GM12878 (cell line): ENCODE results near the gene NACAD. TPM values are rescaled to one million over a fixed set of nuclear protein-coding genes. Genes with fewer than 3 reads are reported as not detected.

Experiments used
- ATAC-seq: fragments of 200-7000 bp; cut with Tn5 transposase; 3 replicates; pipeline ENCODE4 v1.9.1; 2020; ENCODE audit warnings: mild to moderate bottlenecking, moderate library complexity
- BruUV-seq: library from RNA; stranded (reverse); fragments of 400-500 nt; replicated peaks from 2 replicates; lab custom pipeline; 2021; lab: Mats Ljungman, UMichigan
- CTCF ChIA-PET: fragments of 300-600 bp; sonication (Branson Sonifier 250); formaldehyde crosslinking; extraction: SDS; loops from one replicate; lab custom pipeline; 2021; ENCODE audit warnings: inconsistent platforms; lab: Yijun Ruan, JAX
- POLR2A ChIA-PET: fragments of 350-600 bp; formaldehyde crosslinking; extraction: SDS; loops from one replicate; lab custom pipeline; 2021; ENCODE audit warnings: inconsistent platforms; lab: Charles Lee
- RAD21 ChIA-PET: fragments of 300-600 bp; sonication (Branson Sonifier 250); formaldehyde crosslinking; loops from one replicate; lab custom pipeline; 2023; ENCODE audit warnings: antibody characterized with exemption; ENCODE audit not compliant: unreplicated experiment; lab: Charles Lee
- SMC1A ChIA-PET: fragments of 300-600 bp; sonication (Branson Sonifier 250); formaldehyde crosslinking; loops from one replicate; lab custom pipeline; 2023; ENCODE audit not compliant: unreplicated experiment, uncharacterized antibody; lab: Charles Lee
- DNase-seq: peaks from one replicate; pipeline ENCODE4 v3.0.0-alpha.2; 2011; ENCODE audit warnings: low read depth, low spot score
- FAIRE-seq: peaks from 3 replicates; lab custom pipeline; 2011; peaks lifted over from hg19 to GRCh38; lab: Jason Lieb, UNC
- H2AFZ ChIP-seq: 2 replicates; pipeline ENCODE4 v1.6.0; 2011; ENCODE audit warnings: low read depth, low read length, control low read depth; ENCODE audit not compliant: control insufficient read depth
- H3K27ac ChIP-seq: 2 replicates; pipeline ENCODE4 v1.5.1; 2011; ENCODE audit warnings: control low read depth; ENCODE audit not compliant: control insufficient read depth, insufficient read depth
- H3K27me3 ChIP-seq, 2 experiments: replicated peaks in 1 of 2; 2 replicates each; pipeline versions ENCODE4 v1.6.0 to v1.6.1; 2011; ENCODE audit warnings: low read length in 1 of 2; ENCODE audit not compliant: control insufficient read depth in 2 of 2, insufficient read depth in 2 of 2
- H3K36me3 ChIP-seq, 2 experiments: 2 replicates each; pipeline ENCODE4 v1.5.1; 2011; ENCODE audit warnings: low read length in 1 of 2; ENCODE audit not compliant: control insufficient read depth in 2 of 2, insufficient read depth in 2 of 2
- H3K4me1 ChIP-seq: 2 replicates; pipeline ENCODE4 v1.6.1; 2011; ENCODE audit warnings: mild to moderate bottlenecking, low read length, moderate library complexity, mixed read lengths; ENCODE audit not compliant: control insufficient read depth, insufficient read depth
- H3K4me2 ChIP-seq: 2 replicates; pipeline ENCODE4 v1.6.0; 2011; ENCODE audit warnings: control low read depth; ENCODE audit not compliant: control insufficient read depth, insufficient read depth
- H3K4me3 ChIP-seq: fragments of 200-600 bp; sonication (generic); 2 replicates; pipeline ENCODE4 v1.5.1; 2016
- H3K79me2 ChIP-seq: 2 replicates; pipeline ENCODE4 v1.6.0; 2011; ENCODE audit warnings: low read length; ENCODE audit not compliant: control insufficient read depth, insufficient read depth
- H3K9ac ChIP-seq: 2 replicates; pipeline ENCODE4 v1.8.0; 2011; ENCODE audit warnings: low read length, control low read depth, mixed read lengths; ENCODE audit not compliant: control insufficient read depth, insufficient read depth
- H3K9me3 ChIP-seq: replicated peaks from 3 replicates; pipeline ENCODE4 v1.5.1; 2011; ENCODE audit warnings: mild to moderate bottlenecking, low read length; ENCODE audit not compliant: control insufficient read depth, insufficient read depth
- H4K20me1 ChIP-seq: 2 replicates; pipeline ENCODE4 v1.6.0; 2011; ENCODE audit not compliant: control insufficient read depth, insufficient read depth
- CHD4 ChIP-seq: fragments of 200-600 bp; sonication (generic); IDR thresholded peaks from 2 replicates; pipeline ENCODE4 v1.6.1; 2016; ENCODE audit warnings: mild to moderate bottlenecking
- FOXK2 ChIP-seq: fragments of 450-650 bp; IDR thresholded peaks from 2 replicates; pipeline ENCODE4 v1.6.1; 2017; ENCODE audit warnings: mild to moderate bottlenecking, moderate library complexity
- MTA3 ChIP-seq: IDR thresholded peaks from 2 replicates; pipeline ENCODE4 v1.6.1; 2012; ENCODE audit warnings: low read length, inconsistent platforms, borderline replicate concordance
- MXI1 ChIP-seq: fragments of 150-350 bp; IDR thresholded peaks from 2 replicates; pipeline ENCODE4 v1.6.1; 2011; ENCODE audit warnings: low read depth, mild to moderate bottlenecking, inconsistent platforms, low read length, improper control_type of control experiment
- NR2F1 ChIP-seq: fragments of 450-650 bp; conservative IDR thresholded peaks from 2 replicates; pipeline ENCODE4 v1.6.1; 2017; ENCODE audit warnings: mild to moderate bottlenecking
- POLR2AphosphoS5 ChIP-seq: IDR thresholded peaks from 2 replicates; pipeline ENCODE4 v1.6.1; 2011; ENCODE audit warnings: mild to moderate bottlenecking, low read length, inconsistent platforms
- POU2F2 ChIP-seq: IDR thresholded peaks from 3 replicates; pipeline ENCODE4 v1.6.1; 2011; ENCODE audit warnings: low read depth, mild to moderate bottlenecking, low read length, borderline replicate concordance
- RBBP5 ChIP-seq: fragments of 200-600 bp; sonication (generic); conservative IDR thresholded peaks from 2 replicates; pipeline ENCODE4 v1.6.1; 2016
- RELA ChIP-seq: fragments of 450-650 bp; IDR thresholded peaks from 2 replicates; pipeline ENCODE4 v1.8.0; 2014; ENCODE audit warnings: borderline replicate concordance; ENCODE audit not compliant: partially characterized antibody
- YBX1 ChIP-seq: fragments of 450-650 bp; IDR thresholded peaks from 2 replicates; pipeline ENCODE4 v1.6.1; 2016; ENCODE audit warnings: antibody characterized with exemption
- ZBED1 ChIP-seq: IDR thresholded peaks from 2 replicates; pipeline ENCODE4 v1.6.1; 2016; ENCODE audit warnings: borderline replicate concordance
- ZBTB11 ChIP-seq: fragments of 450-650 bp; formaldehyde crosslinking; IDR thresholded peaks from 2 replicates; pipeline ENCODE4 v1.5.0; 2022; ENCODE audit warnings: mild to moderate bottlenecking, missing genetic modification characterization
- ZNF622 ChIP-seq: fragments of 450-650 bp; IDR thresholded peaks from 2 replicates; pipeline ENCODE4 v1.6.1; 2017; ENCODE audit warnings: mild to moderate bottlenecking, inconsistent platforms
- WGBS: methylation state at CpG from one replicate; pipeline ENCODE4 v1.1.6; 2016; ENCODE audit warnings: low lambda C conversion rate; ENCODE audit not compliant: insufficient replicate concordance, insufficient coverage; ENCODE audit errors: missing lambda C conversion rate; 5-methylcytosine and 5-hydroxymethylcytosine counted together
- in situ Hi-C: fragments of 300-500 bp; cut with MboI; formaldehyde crosslinking; loops from 9 replicates; pipeline ENCODE4 v1.14.3; 2018; ENCODE audit warnings: mixed read lengths
- intact Hi-C: fragments of 100-400 bp; cut with micrococcal nuclease; formaldehyde crosslinking; loops from one replicate; pipeline ENCODE4 v1.14.2; 2022; ENCODE audit not compliant: unreplicated experiment
- polyA plus RNA-seq, 11 experiments: library from polyadenylated mRNA; depleted of rRNA in 4 of 11; unstranded in 6 of 11; stranded (reverse) in 5 of 11; fragments of >200 nt; fragmentation: Nextera tagmentation in 4 of 11; fragmentation: Illumina TruSeq in 1 of 11; extraction: Ambion mirVana in 4 of 11; extraction: Trizol in 1 of 11; gene quantifications; 1 replicate in 1 of 11; 2 replicates in 10 of 11; pipeline versions ENCODE4 v1.2.1 to v1.2.3, GENCODE V29; 2011 to 2016; ENCODE audit warnings: inconsistent platforms in 2 of 11, missing spikeins in 2 of 11, low read depth in 1 of 11
- total RNA-seq, 4 experiments: library from RNA; depleted of rRNA in 3 of 4; stranded (reverse); fragments of >200 nt in 3 of 4; fragmentation: Illumina TruSeq in 1 of 4; extraction: Trizol in 1 of 4; gene quantifications; 2 replicates each; pipeline versions ENCODE4 v1.2.1 to v1.2.3, GENCODE V29; 2013 to 2021

Gene NACAD
- total and polyA plus RNA-seq, 10 of the 15 experiments (the other 5 are each of a cell fraction or from before 2014, with no cell fraction given) = not detected

DNA sequence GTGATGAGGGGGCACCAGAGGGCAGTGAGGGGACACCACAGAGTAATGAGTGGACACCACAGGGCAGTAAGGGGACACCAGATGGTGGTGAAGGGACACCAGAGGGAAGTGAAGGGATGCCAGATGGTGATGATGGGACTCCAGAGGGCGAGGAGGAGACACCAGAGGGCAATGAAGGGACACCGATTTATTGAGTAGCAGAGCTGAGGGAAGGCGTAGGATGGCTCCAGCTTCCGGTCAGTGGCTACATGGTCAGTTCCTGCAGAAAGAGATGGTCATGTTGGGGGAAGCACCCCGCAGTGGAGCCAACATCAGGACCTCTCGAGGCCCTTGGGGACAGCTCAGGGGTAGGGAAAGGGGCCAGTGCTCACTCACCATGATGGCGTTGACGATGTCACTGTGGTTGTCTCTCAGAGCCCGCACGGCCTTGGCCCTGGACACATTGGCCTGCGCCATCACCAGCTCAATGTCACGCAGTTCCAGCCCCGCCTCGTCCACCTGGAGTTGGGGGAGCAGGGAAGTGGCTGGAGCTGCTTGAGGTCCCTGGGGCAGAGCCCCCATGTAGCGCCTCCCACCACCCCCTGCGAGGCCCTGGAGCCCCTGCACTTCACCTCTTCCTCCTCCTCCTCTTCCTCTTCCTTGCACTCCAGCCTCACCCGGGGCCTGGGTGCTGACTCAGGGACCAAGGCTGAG is 8.4 kb downstream of the NACAD start:
- CTCF ChIA-PET = interaction anchor here (0.6 to 1.1 kb wide), 3 partner anchors 16 to 107 kb away, joined by 3 to 4 read pairs (median 4); no protein-coding TSS in a partner anchor
- Histone ChIP-seq H3K9ac (no peak overlapping the region), H3K4me3 (no peak overlapping the region), H3K9me3 (no peaks in the 10 kb centered on the region), H4K20me1 (no peaks in the 10 kb centered on the region), H3K36me3 (peaks cover 4 to 11% of the 10 kb centered on the region in 2 experiments; a peak in 3 of 4 replicates), H3K27ac (no peak overlapping the region), H3K27me3 (no peaks in the 10 kb centered on the region), H2AFZ (no peak overlapping the region), H3K4me1 (no peaks in the 10 kb centered on the region), H3K79me2 (no peaks in the 10 kb centered on the region), H3K4me2 (no peak overlapping the region)
- SMC1A ChIA-PET = interaction anchor here (0.8 kb wide), 1 partner anchor 34 kb away, joined by 3 read pairs; no protein-coding TSS in a partner anchor
- FAIRE-seq = no peak
- DNase-seq = no peak
- POLR2A ChIA-PET = no interaction called here
- RAD21 ChIA-PET = interaction anchor here (0.7 to 1.6 kb wide), 2 partner anchors 106 to 107 kb away, joined by 3 to 6 read pairs; no protein-coding TSS in a partner anchor
- WGBS = 61% methylated on average over 15 of the region's 17 CpGs
- in situ Hi-C loops = no loop called here
- TF ChIP-seq CHD4 = no peak
- TF ChIP-seq FOXK2 = no peak
- TF ChIP-seq ZNF622 = no peak
- no peak for TF ChIP-seq MTA3
- no peak for TF ChIP-seq POLR2AphosphoS5
- no peak for TF ChIP-seq ZBED1
- no peak for TF ChIP-seq RELA
- TF ChIP-seq POU2F2 = no peak
- TF ChIP-seq MXI1 = no peak
- no peak for TF ChIP-seq ZBTB11 (CRISPR knock-in tag)
- TF ChIP-seq NR2F1 = no peak
- no peak for TF ChIP-seq RBBP5
- no peak for TF ChIP-seq YBX1
- no peak for ATAC-seq
- BruUV-seq = no TSS peak
- intact Hi-C loops = no loop called here
